ENCODE data around the gene MPHOSPH10.

Gene MPHOSPH10

DNA sequence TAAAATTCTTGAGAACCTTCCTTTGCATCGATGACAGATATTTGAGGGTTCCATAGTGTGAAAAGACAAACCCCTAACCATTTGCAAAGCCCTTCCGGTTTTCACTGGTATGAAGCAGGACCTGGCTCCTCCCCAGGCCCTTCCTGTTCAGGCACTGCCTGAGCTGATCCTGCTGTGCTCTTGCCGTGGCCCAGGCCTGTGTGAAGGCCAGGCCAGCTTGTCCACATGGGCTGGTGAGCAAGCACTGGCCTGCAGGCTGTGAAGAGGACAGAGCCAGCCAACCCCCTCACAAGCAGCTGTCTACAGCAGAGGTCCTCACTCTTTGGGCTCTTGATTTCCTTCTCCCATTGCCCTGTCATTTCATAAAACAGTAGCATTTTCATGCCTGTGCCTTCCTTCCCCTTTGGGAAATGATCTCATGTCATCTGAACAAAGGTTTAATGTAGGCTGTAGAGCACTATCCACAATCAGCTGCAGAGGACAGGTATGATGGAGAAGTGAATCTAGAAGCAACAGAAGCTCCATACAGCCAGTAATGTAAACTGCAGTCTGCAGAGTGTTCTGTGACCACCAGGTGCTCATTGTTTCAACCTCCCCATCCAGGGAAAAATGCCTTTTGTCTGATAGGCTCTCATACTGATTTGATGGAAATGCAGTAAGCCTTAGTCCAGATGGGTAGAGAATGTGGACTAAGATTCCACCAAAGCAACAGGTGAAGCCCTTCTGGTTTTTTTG lies 19.8 kb downstream of the MPHOSPH10 start:
- TF ChIP-seq, protein P1, sequence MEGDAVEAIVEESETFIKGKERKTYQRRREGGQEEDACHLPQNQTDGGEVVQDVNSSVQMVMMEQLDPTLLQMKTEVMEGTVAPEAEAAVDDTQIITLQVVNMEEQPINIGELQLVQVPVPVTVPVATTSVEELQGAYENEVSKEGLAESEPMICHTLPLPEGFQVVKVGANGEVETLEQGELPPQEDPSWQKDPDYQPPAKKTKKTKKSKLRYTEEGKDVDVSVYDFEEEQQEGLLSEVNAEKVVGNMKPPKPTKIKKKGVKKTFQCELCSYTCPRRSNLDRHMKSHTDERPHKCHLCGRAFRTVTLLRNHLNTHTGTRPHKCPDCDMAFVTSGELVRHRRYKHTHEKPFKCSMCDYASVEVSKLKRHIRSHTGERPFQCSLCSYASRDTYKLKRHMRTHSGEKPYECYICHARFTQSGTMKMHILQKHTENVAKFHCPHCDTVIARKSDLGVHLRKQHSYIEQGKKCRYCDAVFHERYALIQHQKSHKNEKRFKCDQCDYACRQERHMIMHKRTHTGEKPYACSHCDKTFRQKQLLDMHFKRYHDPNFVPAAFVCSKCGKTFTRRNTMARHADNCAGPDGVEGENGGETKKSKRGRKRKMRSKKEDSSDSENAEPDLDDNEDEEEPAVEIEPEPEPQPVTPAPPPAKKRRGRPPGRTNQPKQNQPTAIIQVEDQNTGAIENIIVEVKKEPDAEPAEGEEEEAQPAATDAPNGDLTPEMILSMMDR (IDR thresholded peaks at IDR 0.05): no peak

DNA sequence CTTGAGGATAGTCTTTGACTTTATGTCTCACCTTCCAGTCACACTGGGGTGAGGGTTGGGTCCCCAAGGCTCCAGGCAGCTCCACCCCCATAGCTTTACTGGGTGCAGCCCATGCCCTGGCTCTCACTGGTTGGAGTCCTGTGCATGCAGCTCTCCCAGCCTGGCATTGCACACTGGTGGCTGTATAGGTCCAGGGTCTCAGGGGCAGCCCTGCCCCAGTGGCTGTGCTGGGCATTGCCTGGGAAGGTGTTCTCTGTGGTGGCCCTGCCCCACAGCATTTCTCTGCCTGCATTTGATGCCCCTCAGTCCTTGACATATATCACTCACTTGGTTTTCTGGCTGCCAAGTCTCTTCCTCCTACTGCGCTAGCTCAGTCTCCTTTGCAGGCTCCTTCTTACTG lies 21.2 kb downstream of the MPHOSPH10 start:
- TF ChIP-seq, protein P1 (IDR thresholded peaks at IDR 0.05): no peak

DNA sequence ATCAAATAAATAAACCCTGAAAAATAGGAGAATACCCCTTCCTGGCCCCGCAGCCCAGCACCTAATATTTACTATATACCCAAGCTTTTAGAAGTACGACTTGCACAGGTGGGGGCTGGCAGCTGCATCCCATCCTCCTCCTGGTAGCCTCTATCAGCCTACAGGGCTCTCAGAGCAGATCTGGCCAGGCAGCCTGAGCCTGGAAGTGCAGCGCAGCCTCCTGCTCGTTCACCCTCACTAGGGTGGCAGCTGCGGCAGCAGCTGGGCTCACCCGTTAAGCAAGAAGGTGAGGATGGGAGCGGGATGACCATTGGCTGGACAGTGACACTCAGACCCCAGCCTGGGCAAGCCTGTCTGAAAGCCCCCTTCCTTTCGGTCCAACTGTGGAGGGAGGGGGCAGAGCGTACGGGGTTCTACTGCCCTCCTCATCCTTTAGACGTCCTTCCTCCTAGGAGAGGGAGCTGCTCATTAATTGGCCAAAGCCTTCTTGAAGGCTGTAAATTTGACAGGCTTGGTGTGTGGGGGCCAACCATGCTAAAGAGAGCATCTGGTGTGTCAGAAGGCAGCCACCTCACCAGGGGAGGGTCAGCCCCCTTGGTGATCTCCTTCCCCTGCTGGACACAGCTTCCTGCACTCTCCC lies 23.3 kb downstream of the MPHOSPH10 start:
- TF ChIP-seq, protein P1 (IDR thresholded peaks at IDR 0.05): no peak

DNA sequence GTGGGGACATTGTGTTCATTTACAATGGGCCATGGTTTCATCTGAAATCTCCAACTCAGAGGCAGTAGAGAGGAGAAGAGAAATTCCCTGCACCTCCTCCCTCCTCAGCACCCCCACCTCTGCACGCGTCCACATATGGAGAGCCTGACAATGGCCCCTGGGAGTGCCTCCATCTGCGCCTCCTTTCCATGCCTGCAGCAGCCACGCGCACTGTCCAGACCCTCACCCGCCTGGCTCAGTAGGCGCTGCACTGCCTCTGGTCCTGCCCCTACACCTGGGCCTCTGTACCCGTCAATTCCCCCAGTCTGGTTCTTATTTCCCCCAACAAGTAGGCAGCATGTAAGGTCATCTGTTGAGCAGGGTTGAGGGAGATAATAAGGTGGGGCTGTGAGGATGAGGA lies 23.8 kb downstream of the MPHOSPH10 start:
- TF ChIP-seq, protein P1 (IDR thresholded peaks at IDR 0.05): no peak

DNA sequence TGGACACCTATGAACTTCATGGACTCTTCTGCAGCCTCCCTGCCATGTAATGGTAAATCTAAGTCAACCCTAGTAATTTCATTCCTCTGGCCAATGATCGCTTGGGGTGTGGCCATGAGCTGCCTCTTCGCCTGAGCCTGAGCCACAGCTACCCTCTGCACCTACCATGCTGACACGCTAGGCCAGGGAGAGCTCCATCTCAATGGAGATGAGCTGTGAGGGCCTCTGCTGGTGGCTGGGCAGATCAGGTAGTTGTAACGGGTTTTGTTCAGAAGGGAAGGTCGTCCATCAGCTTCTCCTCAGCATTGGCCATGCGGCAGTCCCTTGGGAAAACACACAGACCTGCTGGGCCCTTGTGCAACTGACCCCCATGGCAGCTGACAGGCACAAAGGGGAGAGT lies 24.4 kb downstream of the MPHOSPH10 start:
- TF ChIP-seq, protein P1 (IDR thresholded peaks at IDR 0.05): no peak

DNA sequence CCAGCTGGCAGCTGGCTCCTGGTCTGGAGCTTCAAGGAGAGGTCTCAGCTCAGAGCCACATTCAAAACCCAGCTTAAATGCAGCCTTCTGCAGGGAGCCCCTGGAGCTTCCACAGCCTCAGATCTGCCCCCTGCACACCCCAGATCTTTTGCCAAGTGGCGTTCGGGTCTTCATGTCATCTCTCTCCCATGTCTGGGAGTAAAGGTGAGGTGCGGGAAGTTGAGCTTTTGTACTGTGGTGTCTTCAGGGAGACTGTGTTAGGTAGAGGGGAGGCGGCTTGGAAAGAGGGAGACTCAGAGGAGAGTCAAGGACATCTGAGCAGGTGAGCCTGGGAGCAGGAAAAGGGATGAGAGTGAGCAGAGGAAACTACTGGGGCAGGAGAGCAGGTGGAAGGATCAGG lies 25.4 kb downstream of the MPHOSPH10 start:
- TF ChIP-seq, protein P1 (IDR thresholded peaks at IDR 0.05): no peak

DNA sequence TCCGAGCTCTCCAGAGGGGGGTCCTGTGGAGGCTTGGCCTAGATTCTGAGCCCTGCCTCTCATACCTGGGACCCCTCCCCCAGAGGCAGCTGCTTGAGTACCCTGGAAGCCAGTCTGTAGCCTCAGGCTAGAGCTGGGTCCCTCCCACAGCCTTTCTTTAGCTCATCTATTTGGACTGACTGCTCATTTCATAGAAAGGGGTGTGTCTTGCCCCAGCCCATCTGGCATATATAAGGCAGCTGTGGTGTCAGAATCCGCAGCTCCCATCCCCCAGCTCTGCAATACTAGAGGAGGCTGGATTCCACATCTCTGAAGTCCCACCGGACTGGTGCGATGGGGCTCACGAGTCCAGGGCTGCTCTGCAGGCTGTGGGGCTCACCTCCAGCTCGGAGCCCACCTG lies 26.1 kb downstream of the MPHOSPH10 start:
- TF ChIP-seq, protein P1 (IDR thresholded peaks at IDR 0.05): no peak
